Occipital lobe (tissue), 2 donors: ENCODE measurements around the gene ZNF446. TPM values are rescaled to one million over a fixed set of nuclear protein-coding genes. Genes with fewer than 3 reads are reported as not detected.
"Not testable (repeated sequence)": the region's sequence is repeated elsewhere in the genome, so short reads cannot be mapped to it uniquely, and the experiment has no call there.

Experiments used
- DNase-seq: peaks from one replicate; lab custom pipeline; 2025; lab: John Stamatoyannopoulos, UW
- total RNA-seq: library from RNA; depleted of rRNA; stranded (reverse); fragments of >200 nt; gene quantifications from one replicate; pipeline ENCODE4 v1.2.3, GENCODE V29; 2014

Gene ZNF446
- 7.5 TPM for total RNA-seq

DNA sequence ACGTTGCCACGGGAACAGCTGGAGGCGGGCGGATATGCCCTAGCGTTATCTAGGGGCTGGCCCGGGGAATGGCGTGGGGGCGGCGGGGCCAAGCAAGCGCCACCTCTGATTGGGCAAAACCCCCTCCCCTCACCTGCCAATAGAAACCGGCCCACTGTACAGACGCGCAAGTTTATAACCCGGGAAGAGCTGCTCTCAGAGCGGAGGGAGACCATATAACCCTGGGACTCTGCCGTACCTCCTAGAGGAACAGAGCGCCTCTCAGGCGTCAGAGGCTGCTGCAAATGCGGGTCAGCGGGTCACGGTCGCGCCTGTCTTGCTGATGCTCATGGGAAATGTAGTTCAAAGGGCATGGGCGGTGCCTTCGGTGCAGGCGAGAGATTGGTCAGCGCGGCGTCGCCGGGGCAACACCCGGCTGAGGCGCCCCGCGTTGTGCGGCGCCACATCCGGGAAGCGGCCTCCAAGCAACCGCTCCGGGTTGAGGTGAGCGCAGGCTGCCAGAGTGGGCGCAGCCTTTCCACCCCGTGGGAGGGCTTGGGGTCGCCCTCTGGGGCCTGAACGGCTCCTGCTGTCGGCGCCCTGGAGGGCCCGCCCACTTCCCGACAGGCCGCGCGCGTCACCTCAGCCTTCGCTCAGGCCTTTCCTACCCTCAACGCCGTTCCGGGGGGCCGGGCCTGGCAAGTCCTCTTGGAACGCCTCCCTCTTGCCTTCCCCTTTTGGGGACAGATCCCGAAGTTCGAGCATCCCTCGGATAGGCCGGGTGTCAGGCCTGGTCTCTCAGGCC lies at the start of gene ZNF446:
Gene ZNF446, plus strand, starts transcription at position 639 of the 784 bp plus-strand sequence. CDS start 867 bp downstream, outside the sequence.
- peak; percentile 95 for DNase-seq

DNA sequence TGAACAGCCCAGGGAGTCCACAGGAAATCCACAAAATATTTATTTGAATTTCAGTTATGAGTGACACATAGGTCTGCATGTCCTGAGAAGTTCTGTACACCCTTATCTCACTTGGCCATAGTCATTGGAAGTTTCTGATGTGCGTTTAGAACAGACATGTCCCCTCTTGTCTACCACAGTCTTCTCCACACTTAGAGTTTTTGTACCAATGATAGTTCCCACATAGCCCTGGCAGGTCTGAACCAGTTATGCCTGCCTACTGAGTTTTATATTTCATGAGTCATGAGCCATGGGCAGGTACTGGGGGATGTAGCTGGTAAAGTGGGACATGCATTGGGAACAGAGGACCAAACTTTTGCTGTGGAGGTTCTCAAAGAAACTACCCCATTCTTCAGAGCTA lies 47.5 kb upstream of the ZNF446 start:
- DNase-seq: no peak

- DNase-seq: no peak
Measured at GRCh38 chr19:58429745-58430144, 46.4 kb upstream of the ZNF446 start.

- no peak for DNase-seq
Measured at GRCh38 chr19:58434217-58434616, 41.9 kb upstream of the ZNF446 start.

GRCh38 chr19:58439576-58440554 lies 36.3 kb upstream of the ZNF446 start, which contains the start of gene ZNF132:
ZNF132 (minus strand) TSS chr19:58440153; CDS start chr19:58439821, 332 bp downstream.
- peak; percentile 99 for DNase-seq

GRCh38 chr19:58440556-58440955 lies 35.6 kb upstream of the ZNF446 start:
- no peak for DNase-seq

DNA sequence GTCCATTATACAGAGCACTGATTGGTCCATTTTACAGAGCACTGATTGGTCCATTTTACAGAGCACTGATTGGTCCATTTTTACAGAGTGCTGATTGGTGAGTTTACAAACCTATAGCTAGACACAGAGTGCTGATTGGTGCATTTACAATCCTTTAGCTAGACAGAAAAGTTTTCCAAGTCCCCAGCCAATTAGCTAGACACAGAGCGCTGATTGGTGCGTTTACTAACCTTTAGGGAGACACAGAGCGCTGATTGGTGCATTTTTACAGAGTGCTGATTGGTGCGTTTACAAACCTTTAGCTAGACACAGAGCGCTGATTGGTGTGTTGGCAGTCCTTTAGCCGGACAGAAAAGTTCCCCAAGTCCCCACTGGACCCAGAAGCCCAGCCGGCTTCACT lies 33.2 kb upstream of the ZNF446 start:
- DNase-seq: not testable (repeated sequence)

DNA sequence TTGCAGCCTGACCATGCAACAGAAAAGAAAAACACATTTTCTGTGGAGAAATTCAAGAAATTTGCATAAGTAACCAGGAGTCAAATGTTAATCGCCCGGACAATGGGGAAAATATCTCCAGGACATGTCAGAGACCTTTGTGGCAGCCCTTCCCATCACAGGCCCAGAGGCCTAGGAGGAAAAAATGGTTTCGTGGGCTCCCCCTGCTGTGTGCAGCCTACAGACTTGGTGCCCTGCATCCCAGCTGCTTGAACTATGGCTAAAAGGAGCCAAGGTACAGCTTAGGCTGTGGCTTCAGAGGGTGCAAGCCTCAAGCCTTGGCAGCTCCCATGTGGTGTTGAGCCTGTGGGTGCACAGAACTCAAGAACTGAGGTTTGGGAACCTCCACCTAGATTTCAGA lies 27.3 kb upstream of the ZNF446 start:
- DNase-seq: not testable (repeated sequence)

- not testable (repeated sequence) for DNase-seq
Measured at GRCh38 chr19:58449980-58450379, 26.2 kb upstream of the ZNF446 start.

GRCh38 chr19:58450856-58451357 lies 25.2 kb upstream of the ZNF446 start:
- DNase-seq: no peak

GRCh38 chr19:58451358-58452101 lies 24.6 kb upstream of the ZNF446 start, which contains the start of gene ZNF324B:
ZNF324B (plus strand) TSS chr19:58451622; CDS start chr19:58453702, 2,080 bp downstream.
- peak; percentile 96 for DNase-seq

GRCh38 chr19:58453743-58454142 lies 22.4 kb upstream of the ZNF446 start:
- DNase-seq: no peak

DNA sequence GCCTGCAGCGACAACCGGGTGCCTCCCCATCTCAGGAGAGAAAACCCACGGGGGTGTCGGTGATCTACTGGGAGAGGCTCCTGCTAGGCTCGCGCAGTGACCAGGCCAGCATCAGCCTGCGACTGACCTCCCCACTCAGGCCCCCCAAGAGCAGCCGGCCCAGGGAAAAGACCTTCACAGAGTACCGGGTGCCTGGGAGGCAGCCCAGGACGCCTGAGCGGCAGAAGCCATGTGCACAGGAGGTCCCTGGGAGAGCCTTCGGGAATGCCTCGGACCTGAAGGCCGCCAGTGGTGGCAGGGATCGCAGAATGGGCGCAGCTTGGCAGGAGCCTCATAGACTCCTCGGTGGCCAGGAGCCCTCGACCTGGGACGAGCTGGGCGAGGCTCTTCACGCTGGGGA lies 20.8 kb upstream of the ZNF446 start:
- DNase-seq: no peak

DNA sequence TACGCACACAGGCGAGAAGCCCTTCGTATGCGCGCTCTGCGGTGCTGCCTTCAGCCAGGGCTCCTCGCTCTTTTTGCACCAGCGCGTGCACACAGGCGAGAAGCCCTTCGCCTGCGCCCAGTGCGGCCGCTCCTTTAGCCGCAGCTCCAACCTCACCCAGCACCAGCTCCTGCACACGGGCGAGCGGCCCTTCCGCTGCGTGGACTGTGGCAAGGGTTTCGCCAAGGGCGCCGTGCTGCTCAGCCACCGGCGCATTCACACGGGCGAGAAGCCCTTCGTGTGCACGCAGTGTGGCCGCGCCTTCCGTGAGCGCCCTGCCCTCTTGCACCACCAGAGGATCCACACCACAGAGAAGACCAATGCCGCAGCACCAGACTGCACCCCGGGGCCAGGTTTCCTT lies 20.0 kb upstream of the ZNF446 start:
- DNase-seq: no peak

DNA sequence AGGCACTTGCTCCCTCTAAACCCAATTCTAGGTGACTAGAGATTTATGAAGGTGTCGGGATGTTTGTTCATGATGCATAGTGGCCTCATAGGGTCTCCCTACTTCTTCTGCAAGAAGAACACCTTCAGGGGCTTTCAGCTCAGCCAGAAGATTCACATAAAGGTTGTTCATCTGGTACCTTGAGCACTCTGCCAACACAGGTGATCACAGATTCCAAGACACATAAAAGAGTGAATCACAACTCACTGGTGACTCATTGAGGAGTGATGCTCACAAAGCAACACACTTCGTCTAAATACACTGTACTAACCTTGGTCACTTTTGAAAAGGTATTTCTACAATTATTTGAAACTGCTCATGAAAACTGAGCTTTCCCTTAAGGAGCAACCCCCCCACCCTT lies 16.1 kb upstream of the ZNF446 start:
- DNase-seq: no peak

DNA sequence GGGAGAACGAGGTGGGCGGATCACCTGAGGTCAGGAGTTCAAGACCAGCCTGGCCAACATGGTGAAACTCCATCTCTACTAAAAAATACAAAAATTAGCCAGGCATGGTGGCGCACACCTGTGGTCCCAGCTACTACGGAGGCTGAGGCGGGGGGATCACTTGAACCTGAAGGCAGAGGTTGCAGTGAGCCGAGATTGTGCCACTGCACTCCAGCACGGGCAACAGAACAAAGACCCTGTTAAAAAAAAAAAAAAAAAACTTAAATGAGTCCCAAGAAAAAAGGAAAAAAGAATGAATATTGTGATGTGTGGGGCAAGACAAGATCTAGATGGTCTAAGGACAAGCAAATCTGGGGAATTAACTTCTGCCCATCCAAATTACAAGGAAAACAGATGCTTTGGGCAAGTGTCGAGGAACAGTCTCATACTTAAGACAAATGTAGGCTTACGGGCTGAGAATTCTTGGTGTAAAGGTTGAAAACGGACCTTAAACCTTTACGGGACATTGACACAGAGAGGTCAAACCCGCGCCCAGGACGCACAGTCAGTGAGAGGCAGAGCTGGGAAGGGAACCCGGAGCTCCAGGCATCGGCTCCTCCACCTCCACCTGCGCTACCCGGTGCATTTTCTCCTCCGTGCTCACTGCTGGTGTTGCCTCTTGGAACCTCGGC lies 9.9 kb upstream of the ZNF446 start:
- no peak for DNase-seq

GRCh38 chr19:58466760-58467589 lies 9.2 kb upstream of the ZNF446 start, which contains the start of gene ZNF324:
ZNF324 (plus strand) TSS chr19:58467080; CDS start chr19:58469186, 2,106 bp downstream.
- peak; percentile 98 for DNase-seq

DNA sequence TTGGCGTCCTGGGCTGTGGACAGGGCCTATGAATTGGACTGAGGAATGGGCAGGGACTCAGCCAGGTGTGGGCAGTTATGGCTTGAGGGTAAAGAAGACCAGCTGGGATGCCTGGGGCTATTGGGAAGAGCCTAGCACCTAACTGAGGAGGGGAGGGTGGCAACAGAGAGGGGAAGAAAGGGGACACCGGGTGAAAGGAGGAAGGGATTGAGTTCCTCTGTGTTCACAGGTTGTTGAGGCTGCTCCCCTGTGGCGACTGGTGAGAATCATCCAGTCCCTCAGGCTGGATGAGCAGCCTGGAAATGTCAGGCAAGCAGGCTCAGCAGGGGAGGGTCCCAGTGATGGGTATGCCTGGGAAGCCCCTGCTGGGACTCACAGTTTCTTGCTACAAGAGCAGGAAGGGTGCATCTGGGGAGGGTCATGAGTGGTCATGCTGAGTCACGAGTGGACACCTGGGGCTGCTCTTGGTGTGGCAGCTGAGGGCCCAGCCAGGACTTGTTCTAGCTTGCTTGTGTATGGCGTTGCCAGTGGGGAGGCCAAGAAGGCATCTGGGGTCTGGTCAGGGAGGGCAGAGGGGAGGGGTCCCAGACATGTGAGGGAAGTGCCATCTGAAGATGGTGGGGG lies 7.8 kb upstream of the ZNF446 start:
- DNase-seq: no peak
